ENCODE measurements around the gene SSBP2.

DNA sequence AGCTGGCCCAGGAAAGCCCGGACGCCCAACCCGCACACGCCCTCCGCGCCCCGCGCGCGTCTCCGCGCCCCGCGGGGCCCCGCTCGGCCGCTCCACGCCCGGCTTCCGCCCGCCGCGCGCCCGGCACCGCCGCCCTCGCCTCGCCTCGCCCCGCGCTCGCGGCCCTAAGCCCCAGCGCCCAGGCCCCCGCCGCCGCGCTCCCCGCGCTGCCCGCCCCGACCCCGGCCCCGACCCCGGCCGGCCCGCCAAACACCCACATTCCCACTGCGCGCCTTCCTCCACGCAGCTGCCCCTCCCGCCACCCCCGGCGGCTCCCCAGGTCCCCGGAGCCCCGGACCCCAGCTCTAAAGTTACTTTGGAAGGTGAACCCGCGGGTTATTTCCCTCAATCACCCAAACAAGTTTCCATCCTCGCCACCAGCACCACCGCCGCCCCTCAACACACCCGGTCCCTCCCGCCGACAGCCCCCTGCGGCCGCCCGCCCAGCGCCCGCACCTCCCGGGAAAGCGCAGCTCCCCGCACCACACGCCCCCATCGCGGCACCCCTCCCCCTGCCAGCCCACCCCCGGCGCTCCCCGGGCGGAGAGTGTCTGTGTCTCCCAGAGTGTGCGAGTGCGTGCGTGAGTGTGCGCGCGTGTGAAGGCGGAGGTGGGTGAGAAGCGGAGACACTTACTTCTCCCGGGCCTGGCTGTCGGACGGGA is 439 bp downstream of the SSBP2 start:
- TF ChIP-seq, protein P1, sequence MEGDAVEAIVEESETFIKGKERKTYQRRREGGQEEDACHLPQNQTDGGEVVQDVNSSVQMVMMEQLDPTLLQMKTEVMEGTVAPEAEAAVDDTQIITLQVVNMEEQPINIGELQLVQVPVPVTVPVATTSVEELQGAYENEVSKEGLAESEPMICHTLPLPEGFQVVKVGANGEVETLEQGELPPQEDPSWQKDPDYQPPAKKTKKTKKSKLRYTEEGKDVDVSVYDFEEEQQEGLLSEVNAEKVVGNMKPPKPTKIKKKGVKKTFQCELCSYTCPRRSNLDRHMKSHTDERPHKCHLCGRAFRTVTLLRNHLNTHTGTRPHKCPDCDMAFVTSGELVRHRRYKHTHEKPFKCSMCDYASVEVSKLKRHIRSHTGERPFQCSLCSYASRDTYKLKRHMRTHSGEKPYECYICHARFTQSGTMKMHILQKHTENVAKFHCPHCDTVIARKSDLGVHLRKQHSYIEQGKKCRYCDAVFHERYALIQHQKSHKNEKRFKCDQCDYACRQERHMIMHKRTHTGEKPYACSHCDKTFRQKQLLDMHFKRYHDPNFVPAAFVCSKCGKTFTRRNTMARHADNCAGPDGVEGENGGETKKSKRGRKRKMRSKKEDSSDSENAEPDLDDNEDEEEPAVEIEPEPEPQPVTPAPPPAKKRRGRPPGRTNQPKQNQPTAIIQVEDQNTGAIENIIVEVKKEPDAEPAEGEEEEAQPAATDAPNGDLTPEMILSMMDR (IDR thresholded peaks at IDR 0.05): no peak
- TF ChIP-seq POLR2A (IDR thresholded peaks at IDR 0.05): peak in 1 of 2 donors; percentile 52
